Panc1 (cell line): ENCODE data around the gene ZNF862. TPM values are rescaled to one million over a fixed set of nuclear protein-coding genes. Genes with fewer than 3 reads are reported as not detected.

Experiments used
- ATAC-seq: fragments of 200-7000 bp; cut with Tn5 transposase; 2 replicates; pipeline ENCODE4 v1.9.1; 2020; ENCODE audit warnings: mild to moderate bottlenecking, moderate library complexity
- BruUV-seq: library from RNA; stranded (reverse); fragments of 400-500 nt; replicated peaks from 2 replicates; lab custom pipeline; 2021; lab: Mats Ljungman, UMichigan
- CTCF ChIA-PET: fragments of 300-600 bp; sonication (Branson Sonifier 250); formaldehyde crosslinking; loops from one replicate; lab custom pipeline; 2022; ENCODE audit warnings: antibody characterized with exemption; lab: Charles Lee
- POLR2A ChIA-PET: fragments of 300-600 bp; sonication (Branson Sonifier 250); formaldehyde crosslinking; loops from one replicate; lab custom pipeline; 2022; ENCODE audit warnings: antibody characterized with exemption; lab: Charles Lee
- DNase-seq: peaks from one replicate; pipeline ENCODE4 v3.0.0-alpha.2; 2010; ENCODE audit warnings: low read depth, low spot score
- H3K27ac ChIP-seq: 2 replicates; pipeline ENCODE4 v1.5.1; 2011; ENCODE audit warnings: mild to moderate bottlenecking, low read length, inconsistent platforms
- H3K27me3 ChIP-seq: fragments of 200-500 bp; sonication (Bioruptor generic); 2 replicates; pipeline ENCODE4 v1.6.0; 2014; ENCODE audit warnings: low read length, inconsistent platforms; ENCODE audit not compliant: control insufficient read depth, insufficient read depth
- H3K36me3 ChIP-seq: fragments of 200-500 bp; sonication (Bioruptor generic); 2 replicates; pipeline ENCODE4 v1.5.1; 2014; ENCODE audit warnings: inconsistent platforms, mild to moderate bottlenecking, low read length, moderate library complexity; ENCODE audit not compliant: control insufficient read depth, insufficient read depth
- H3K4me1 ChIP-seq: 2 replicates; pipeline ENCODE4 v1.5.1; 2011; ENCODE audit warnings: inconsistent platforms, mild to moderate bottlenecking, low read length, moderate library complexity; ENCODE audit not compliant: control insufficient read depth, insufficient read depth
- H3K4me3 ChIP-seq, 2 experiments: 2 replicates each; pipeline ENCODE4 v1.5.1; 2011 to 2012; ENCODE audit warnings: low read depth in 2 of 2, low read length in 2 of 2, mild to moderate bottlenecking in 2 of 2, inconsistent platforms in 1 of 2, moderate library complexity in 1 of 2
- H3K9me3 ChIP-seq: fragments of 200-500 bp; sonication (Bioruptor generic); 2 replicates; pipeline ENCODE4 v1.5.1; 2014; ENCODE audit warnings: low read depth, mild to moderate bottlenecking, inconsistent platforms, low read length, moderate library complexity; ENCODE audit not compliant: control insufficient read depth, insufficient read depth
- POLR2AphosphoS5 ChIP-seq: IDR thresholded peaks from 2 replicates; pipeline ENCODE4 v1.6.1; 2012; ENCODE audit warnings: mild to moderate bottlenecking, low read depth, low read length, moderate library complexity
- SIN3A ChIP-seq: IDR thresholded peaks from 2 replicates; pipeline ENCODE4 v1.6.1; 2012; ENCODE audit warnings: low read depth, mild to moderate bottlenecking, low read length, moderate library complexity, borderline replicate concordance; ENCODE audit not compliant: insufficient read depth
- TCF7L2 ChIP-seq: IDR thresholded peaks from 2 replicates; pipeline ENCODE4 v1.6.1; 2011; ENCODE audit warnings: mild to moderate bottlenecking, low read depth, low read length, inconsistent platforms
- in situ Hi-C: cut with HindIII; loops from 2 replicates; pipeline ENCODE4 v1.10.0; 2016; ENCODE audit warnings: low sequenced_read_pairs, low pct_unique_long_range_greater_than_20kb
- intact Hi-C: fragments of 100-400 bp; cut with micrococcal nuclease; formaldehyde crosslinking; loops from one replicate; pipeline ENCODE4 v1.10.0; 2022; ENCODE audit not compliant: unreplicated experiment
- total RNA-seq: library from RNA; stranded (reverse); gene quantifications from one replicate; pipeline ENCODE4 v1.2.1, GENCODE V29; 2021; ENCODE audit not compliant: unreplicated experiment
- TF ChIP-seq, protein P1 (sequence below): fragments of 450-650 bp; IDR thresholded peaks from 2 replicates; pipeline ENCODE4 v1.5.1; 2017; ENCODE audit warnings: mild to moderate bottlenecking
- TF ChIP-seq, protein P2 (sequence below), 2 experiments: IDR thresholded peaks; 2 replicates each; pipeline ENCODE4 v1.6.1; 2011 to 2012; ENCODE audit warnings: low read depth in 2 of 2, control low read depth in 1 of 2, low read length in 1 of 2, mild to moderate bottlenecking in 1 of 2, moderate library complexity in 1 of 2; ENCODE audit not compliant: insufficient read depth in 1 of 2

Gene ZNF862
- total RNA-seq, 1 experiment from 2014 or later: 6.8 TPM

DNA sequence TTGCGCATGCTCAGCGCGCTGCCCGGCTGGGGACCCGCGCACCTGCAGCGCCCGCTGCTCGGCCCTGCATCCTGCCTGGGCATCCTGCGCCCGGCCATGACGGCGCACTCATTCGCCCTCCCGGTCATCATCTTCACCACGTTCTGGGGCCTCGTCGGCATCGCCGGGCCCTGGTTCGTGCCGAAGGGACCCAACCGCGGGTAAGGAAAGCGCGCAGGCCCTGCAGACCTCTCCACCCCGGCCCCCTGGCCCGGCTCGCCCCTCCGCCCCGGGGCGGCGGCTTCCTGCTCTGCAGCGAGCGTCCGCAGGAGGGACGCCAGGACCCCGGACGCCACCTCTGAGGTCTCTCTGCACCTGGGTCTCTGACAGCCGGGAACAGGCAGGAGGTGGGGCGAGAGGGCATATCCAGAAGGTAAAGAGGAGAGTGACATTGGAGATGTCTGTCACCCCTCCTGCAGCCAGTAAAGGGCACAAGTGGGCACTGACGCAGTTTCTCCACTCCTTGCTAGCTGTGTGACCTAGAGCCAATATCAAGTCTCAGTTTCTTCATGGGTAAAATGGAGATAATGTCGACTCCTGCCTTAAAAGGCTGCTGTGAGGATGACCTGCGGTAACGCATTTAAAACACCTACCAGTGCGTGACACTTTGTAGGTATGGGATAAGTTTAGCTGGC is 35.9 kb downstream of the ZNF862 start:
- Histone ChIP-seq H3K4me3 (peak overlapping the region; percentile 69 to 88), H3K9me3 (no peaks in the 10 kb centered on the region), H3K36me3 (no peaks in the 10 kb centered on the region; the same call in 1 of the 2 replicates), H3K27me3 (no peaks in the 10 kb centered on the region), H3K27ac (0 out of 2 replicates have a peak overlapping the region, but pooled peaks have one; percentile 48), H3K4me1 (peaks cover 12% of the 10 kb centered on the region)
- TF ChIP-seq TCF7L2: no peak
- CTCF ChIA-PET: no interaction called here
- BruUV-seq: no TSS peak
- peak; percentile 50 for ATAC-seq
- intact Hi-C loops: no loop called here
- no peak for DNase-seq
- in situ Hi-C loops: no loop called here
- POLR2A ChIA-PET: no interaction called here

DNA sequence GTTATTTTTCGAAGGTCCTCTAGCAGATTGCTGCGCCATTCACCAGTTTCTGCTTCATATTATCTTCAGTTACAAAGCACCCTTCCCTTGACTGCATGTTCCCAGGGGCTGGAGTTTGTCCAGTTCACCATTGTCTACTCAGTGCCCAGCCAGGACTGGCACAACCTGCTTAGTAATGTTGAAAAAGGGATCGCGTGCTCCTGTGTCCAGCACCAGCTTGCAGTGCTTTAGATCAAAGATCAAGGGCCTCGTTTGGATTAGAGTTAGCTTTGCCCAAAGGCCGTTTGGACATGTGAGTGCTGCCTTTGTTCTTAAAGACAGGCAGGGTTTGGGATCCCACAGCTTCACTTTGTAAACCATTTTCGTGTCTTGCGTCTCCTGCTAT is 36.5 kb downstream of the ZNF862 start:
- intact Hi-C loops: no loop called here
- ATAC-seq (no peak), DNase-seq (no peak)
- no peaks in the 10 kb centered on the region for H3K27me3 ChIP-seq
- no peaks in the 10 kb centered on the region; the same call in 1 of the 2 replicates for H3K36me3 ChIP-seq
- ChIA-PET POLR2A (no interaction called here), CTCF (no interaction called here)
- H3K4me1 ChIP-seq: peaks cover 12% of the 10 kb centered on the region
- no TSS peak for BruUV-seq
- no peak for TF ChIP-seq SIN3A
- no peak for TF ChIP-seq POLR2AphosphoS5
- TF ChIP-seq, protein P1, sequence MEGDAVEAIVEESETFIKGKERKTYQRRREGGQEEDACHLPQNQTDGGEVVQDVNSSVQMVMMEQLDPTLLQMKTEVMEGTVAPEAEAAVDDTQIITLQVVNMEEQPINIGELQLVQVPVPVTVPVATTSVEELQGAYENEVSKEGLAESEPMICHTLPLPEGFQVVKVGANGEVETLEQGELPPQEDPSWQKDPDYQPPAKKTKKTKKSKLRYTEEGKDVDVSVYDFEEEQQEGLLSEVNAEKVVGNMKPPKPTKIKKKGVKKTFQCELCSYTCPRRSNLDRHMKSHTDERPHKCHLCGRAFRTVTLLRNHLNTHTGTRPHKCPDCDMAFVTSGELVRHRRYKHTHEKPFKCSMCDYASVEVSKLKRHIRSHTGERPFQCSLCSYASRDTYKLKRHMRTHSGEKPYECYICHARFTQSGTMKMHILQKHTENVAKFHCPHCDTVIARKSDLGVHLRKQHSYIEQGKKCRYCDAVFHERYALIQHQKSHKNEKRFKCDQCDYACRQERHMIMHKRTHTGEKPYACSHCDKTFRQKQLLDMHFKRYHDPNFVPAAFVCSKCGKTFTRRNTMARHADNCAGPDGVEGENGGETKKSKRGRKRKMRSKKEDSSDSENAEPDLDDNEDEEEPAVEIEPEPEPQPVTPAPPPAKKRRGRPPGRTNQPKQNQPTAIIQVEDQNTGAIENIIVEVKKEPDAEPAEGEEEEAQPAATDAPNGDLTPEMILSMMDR: no peak
- H3K27ac ChIP-seq: no peak overlapping the region
- in situ Hi-C loops: no loop called here
- H3K9me3 ChIP-seq: no peaks in the 10 kb centered on the region
- peak overlapping the region; percentile 69 to 88 for H3K4me3 ChIP-seq

DNA sequence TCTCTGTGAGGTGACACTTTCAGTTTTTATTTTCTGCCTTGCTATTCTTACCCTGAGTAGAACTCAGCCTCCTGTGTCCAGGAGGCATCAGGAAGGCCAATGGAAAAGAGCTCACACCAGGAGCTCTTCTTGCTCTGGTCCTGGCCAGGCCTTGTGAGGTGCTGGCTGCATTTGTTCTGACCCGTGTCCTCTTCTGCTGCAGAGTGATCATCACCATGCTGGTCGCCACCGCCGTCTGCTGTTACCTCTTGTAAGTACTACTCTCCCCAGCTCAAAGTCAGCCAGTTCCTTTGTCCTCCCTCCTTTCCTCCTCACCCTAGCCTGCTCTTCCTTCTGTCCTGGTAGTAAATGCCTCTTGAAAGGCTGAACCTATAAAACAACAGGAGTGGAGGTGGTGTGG is 37.2 kb downstream of the ZNF862 start:
- CTCF ChIA-PET: no interaction called here
- intact Hi-C loops: no loop called here
- no peak for ATAC-seq

More for the DNA sequence above, 37.2 kb downstream of the ZNF862 start:
- no peak overlapping the region for H3K27ac ChIP-seq
- no peak overlapping the region for H3K4me3 ChIP-seq
- POLR2A ChIA-PET: no interaction called here
- no peaks in the 10 kb centered on the region for H3K9me3 ChIP-seq
- H3K27me3 ChIP-seq: no peaks in the 10 kb centered on the region
- H3K4me1 ChIP-seq: peaks cover 12% of the 10 kb centered on the region
- no TSS peak for BruUV-seq
- in situ Hi-C loops: no loop called here
- DNase-seq: no peak
- no peaks in the 10 kb centered on the region; the same call in 1 of the 2 replicates for H3K36me3 ChIP-seq
- TF ChIP-seq POLR2AphosphoS5 (no peak), TCF7L2 (no peak), SIN3A (no peak)
- TF ChIP-seq, protein P1: no peak
- TF ChIP-seq, protein P2, sequence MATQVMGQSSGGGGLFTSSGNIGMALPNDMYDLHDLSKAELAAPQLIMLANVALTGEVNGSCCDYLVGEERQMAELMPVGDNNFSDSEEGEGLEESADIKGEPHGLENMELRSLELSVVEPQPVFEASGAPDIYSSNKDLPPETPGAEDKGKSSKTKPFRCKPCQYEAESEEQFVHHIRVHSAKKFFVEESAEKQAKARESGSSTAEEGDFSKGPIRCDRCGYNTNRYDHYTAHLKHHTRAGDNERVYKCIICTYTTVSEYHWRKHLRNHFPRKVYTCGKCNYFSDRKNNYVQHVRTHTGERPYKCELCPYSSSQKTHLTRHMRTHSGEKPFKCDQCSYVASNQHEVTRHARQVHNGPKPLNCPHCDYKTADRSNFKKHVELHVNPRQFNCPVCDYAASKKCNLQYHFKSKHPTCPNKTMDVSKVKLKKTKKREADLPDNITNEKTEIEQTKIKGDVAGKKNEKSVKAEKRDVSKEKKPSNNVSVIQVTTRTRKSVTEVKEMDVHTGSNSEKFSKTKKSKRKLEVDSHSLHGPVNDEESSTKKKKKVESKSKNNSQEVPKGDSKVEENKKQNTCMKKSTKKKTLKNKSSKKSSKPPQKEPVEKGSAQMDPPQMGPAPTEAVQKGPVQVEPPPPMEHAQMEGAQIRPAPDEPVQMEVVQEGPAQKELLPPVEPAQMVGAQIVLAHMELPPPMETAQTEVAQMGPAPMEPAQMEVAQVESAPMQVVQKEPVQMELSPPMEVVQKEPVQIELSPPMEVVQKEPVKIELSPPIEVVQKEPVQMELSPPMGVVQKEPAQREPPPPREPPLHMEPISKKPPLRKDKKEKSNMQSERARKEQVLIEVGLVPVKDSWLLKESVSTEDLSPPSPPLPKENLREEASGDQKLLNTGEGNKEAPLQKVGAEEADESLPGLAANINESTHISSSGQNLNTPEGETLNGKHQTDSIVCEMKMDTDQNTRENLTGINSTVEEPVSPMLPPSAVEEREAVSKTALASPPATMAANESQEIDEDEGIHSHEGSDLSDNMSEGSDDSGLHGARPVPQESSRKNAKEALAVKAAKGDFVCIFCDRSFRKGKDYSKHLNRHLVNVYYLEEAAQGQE (IDR thresholded peaks at IDR 0.05; ENCODE audit: insufficient read depth in 1 of 2, low read depth in 2 of 2, low read length in 1 of 2): no peak
